ENCODE measurements around the gene JAKMIP2.

The JAKMIP2 gene

DNA sequence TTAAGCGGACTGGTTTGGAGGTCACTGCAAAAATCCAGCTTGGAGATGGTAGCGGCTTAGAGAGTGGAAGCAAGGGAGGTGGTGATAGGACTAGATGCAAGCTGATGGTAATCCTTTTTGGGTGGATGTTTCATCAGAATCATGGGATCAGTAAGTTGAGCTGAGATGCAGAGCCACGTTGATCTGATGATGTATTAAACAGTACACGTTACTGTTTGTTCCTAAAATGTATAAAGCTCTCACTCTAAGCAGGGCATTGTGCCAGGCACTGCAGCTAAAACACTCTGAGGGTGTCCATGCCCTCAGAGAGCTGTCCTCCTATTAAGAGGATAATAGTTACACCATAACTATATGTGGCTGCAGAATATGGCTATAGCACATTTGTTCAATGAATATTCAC is 93.1 kb downstream of the JAKMIP2 start:
- H3K4me1 ChIP-seq (ENCODE audit: control insufficient read depth, insufficient read depth, low read length), result no peaks in the 10 kb centered on the region
- no peaks in the 10 kb centered on the region for H3K9me3 ChIP-seq (ENCODE audit: control insufficient read depth, insufficient read depth, low read depth, low read length)
- TF ChIP-seq ZNF302 (tag by site-specific recombination; IDR thresholded peaks at IDR 0.05; ENCODE audit: low read depth), result no peak
- no peak overlapping the region for H3K27ac ChIP-seq (ENCODE audit: extremely low read depth, low read depth, low read length)
- ChIA-PET POLR2A (interaction anchor here (1.0 kb wide), 1 partner anchor 93 kb away, joined by 4 read pairs; the partner anchor contains the start of gene JAKMIP2), CTCF (interaction anchor here (0.6 to 1.4 kb wide), 5 partner anchors 13 to 245 kb away, joined by 3 to 4 read pairs (median 3); no protein-coding TSS in a partner anchor)
- no peaks in the 10 kb centered on the region for H3K36me3 ChIP-seq (ENCODE audit: control insufficient read depth in 2 of 2, insufficient read depth in 1 of 2, low read length in 2 of 2)
- H3K4me3 ChIP-seq (ENCODE audit: low read depth, low read length), result no peak overlapping the region

GRCh38 chr5:147688656-147689356 is 93.7 kb downstream of the JAKMIP2 start:
- Histone ChIP-seq H3K36me3 (ENCODE audit: control insufficient read depth in 2 of 2, insufficient read depth in 1 of 2, low read length in 2 of 2) (no peaks in the 10 kb centered on the region), H3K4me3 (ENCODE audit: low read depth, low read length) (no peak overlapping the region), H3K27ac (ENCODE audit: extremely low read depth, low read depth, low read length) (no peak overlapping the region), H3K9me3 (ENCODE audit: control insufficient read depth, insufficient read depth, low read depth, low read length) (no peaks in the 10 kb centered on the region), H3K4me1 (ENCODE audit: control insufficient read depth, insufficient read depth, low read length) (no peaks in the 10 kb centered on the region)
- CTCF ChIA-PET, result interaction anchor here (0.6 kb wide), 1 partner anchor 112 kb away, joined by 3 read pairs; no protein-coding TSS in a partner anchor
- POLR2A ChIA-PET, result interaction anchor here (1.0 kb wide), 1 partner anchor 94 kb away, joined by 4 read pairs; the partner anchor contains the start of gene JAKMIP2
- TF ChIP-seq, protein P1, sequence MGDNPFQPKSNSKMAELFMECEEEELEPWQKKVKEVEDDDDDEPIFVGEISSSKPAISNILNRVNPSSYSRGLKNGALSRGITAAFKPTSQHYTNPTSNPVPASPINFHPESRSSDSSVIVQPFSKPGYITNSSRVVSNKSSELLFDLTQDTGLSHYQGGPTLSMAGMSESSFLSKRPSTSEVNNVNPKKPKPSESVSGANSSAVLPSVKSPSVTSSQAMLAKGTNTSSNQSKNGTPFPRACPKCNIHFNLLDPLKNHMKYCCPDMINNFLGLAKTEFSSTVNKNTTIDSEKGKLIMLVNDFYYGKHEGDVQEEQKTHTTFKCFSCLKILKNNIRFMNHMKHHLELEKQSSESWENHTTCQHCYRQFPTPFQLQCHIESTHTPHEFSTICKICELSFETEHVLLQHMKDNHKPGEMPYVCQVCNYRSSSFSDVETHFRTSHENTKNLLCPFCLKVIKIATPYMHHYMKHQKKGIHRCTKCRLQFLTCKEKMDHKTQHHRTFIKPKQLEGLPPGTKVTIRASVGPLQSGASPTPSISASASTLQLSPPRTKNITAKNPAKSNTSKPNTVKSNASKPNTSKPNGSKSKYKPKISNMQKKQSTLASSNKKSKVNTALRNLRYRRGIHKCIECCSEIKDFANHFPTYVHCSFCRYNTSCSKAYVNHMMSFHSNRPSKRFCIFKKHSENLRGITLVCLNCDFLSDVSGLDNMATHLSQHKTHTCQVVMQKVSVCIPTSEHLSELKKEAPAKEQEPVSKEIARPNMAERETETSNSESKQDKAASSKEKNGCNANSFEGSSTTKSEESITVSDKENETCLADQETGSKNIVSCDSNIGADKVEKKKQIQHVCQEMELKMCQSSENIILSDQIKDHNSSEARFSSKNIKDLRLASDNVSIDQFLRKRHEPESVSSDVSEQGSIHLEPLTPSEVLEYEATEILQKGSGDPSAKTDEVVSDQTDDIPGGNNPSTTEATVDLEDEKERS (tag by site-specific recombination; IDR thresholded peaks at IDR 0.05), result no peak
- TF ChIP-seq ZNF350 (tag by site-specific recombination; IDR thresholded peaks at IDR 0.05), result no peak
- no peak for TF ChIP-seq ZNF473 (tag by site-specific recombination; IDR thresholded peaks at IDR 0.05)
- TF ChIP-seq ZBTB6 (tag by site-specific recombination; IDR thresholded peaks at IDR 0.05), result no peak
- no peak for TF ChIP-seq ZNF623 (tag by site-specific recombination; IDR thresholded peaks at IDR 0.05)
- TF ChIP-seq ZNF530 (tag by site-specific recombination; IDR thresholded peaks at IDR 0.05; ENCODE audit: low read depth), result no peak
- TF ChIP-seq ZNF23 (tag by site-specific recombination; IDR thresholded peaks at IDR 0.05; ENCODE audit: borderline replicate concordance), result no peak
- TF ChIP-seq KLF10 (tag by site-specific recombination; IDR thresholded peaks at IDR 0.05), result no peak
- TF ChIP-seq KLF16 (tag by site-specific recombination; IDR thresholded peaks at IDR 0.05), result no peak
- no peak for TF ChIP-seq ZNF324 (tag by site-specific recombination; IDR thresholded peaks at IDR 0.05)
- TF ChIP-seq SCRT1 (tag by site-specific recombination; IDR thresholded peaks at IDR 0.05; ENCODE audit: borderline replicate concordance), result no peak
- no peak for TF ChIP-seq ZNF510 (tag by site-specific recombination; IDR thresholded peaks at IDR 0.05; ENCODE audit: insufficient replicate concordance)
- TF ChIP-seq, protein P2, sequence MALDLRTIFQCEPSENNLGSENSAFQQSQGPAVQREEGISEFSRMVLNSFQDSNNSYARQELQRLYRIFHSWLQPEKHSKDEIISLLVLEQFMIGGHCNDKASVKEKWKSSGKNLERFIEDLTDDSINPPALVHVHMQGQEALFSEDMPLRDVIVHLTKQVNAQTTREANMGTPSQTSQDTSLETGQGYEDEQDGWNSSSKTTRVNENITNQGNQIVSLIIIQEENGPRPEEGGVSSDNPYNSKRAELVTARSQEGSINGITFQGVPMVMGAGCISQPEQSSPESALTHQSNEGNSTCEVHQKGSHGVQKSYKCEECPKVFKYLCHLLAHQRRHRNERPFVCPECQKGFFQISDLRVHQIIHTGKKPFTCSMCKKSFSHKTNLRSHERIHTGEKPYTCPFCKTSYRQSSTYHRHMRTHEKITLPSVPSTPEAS (tag by site-specific recombination; IDR thresholded peaks at IDR 0.05), result no peak
- no peak for TF ChIP-seq ZNF701 (tag by site-specific recombination; IDR thresholded peaks at IDR 0.05)

DNA sequence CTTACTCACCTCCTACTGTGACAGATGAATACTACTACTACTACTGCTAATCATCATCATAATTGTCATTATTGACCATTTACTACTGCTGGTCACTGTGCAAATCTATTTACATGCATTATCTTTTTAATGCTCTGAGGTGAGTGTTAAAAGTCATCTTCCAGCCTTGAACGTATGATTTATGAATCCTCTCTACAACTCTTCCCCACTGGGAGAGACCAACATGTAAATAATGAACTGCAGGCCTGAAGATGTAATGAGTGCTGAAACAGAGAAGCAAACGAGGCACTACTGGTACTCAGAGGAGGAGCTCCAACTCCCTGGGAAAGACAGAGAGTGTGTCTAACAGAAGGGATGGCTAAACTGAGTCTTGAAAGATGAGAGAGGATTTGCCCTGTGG is 95.4 kb downstream of the JAKMIP2 start:
- ChIA-PET CTCF (interaction anchor here (0.9 kb wide), 1 partner anchor 10 kb away, joined by 3 read pairs; no protein-coding TSS in a partner anchor), POLR2A (no interaction called here)

More for the DNA sequence above, 95.4 kb downstream of the JAKMIP2 start:
- peaks cover 6% of the 10 kb centered on the region; the same call in 1 of the 2 replicates for H3K4me1 ChIP-seq (ENCODE audit: control insufficient read depth, insufficient read depth, low read length)
- TF ChIP-seq OSR2 (tag by site-specific recombination; IDR thresholded peaks at IDR 0.05), result peak; percentile 68
- TF ChIP-seq ZNF223 (tag by site-specific recombination; IDR thresholded peaks at IDR 0.05), result no peak
- 0 out of 2 replicates have a peak, but pooled peaks have one; percentile 11 for TF ChIP-seq ZIC2 (tag by site-specific recombination; IDR thresholded peaks at IDR 0.05)
- TF ChIP-seq ZSCAN18 (tag by site-specific recombination; IDR thresholded peaks at IDR 0.05), result no peak
- H3K9me3 ChIP-seq (ENCODE audit: control insufficient read depth, insufficient read depth, low read depth, low read length), result no peaks in the 10 kb centered on the region
- H3K27ac ChIP-seq (ENCODE audit: extremely low read depth, low read depth, low read length), result no peak overlapping the region
- H3K36me3 ChIP-seq (ENCODE audit: control insufficient read depth in 2 of 2, insufficient read depth in 1 of 2, low read length in 2 of 2), result no peaks in the 10 kb centered on the region
- H3K4me3 ChIP-seq (ENCODE audit: low read depth, low read length), result no peak overlapping the region
